Activated CD8-positive, alpha-beta memory T cell treated with anti-CD3 and anti-CD28 coated beads for 1 hour (primary cell): ENCODE measurements around the gene ALLC.

Experiments used
- DNase-seq, 2 donors: peaks; one replicate each; pipeline ENCODE4 v3.0.0-alpha.2; 2020; ENCODE audit warnings: low read depth in 1 of 2; ENCODE audit errors: extremely low read depth in 1 of 2

Gene ALLC

GRCh38 chr2:3742743-3743508, 84.9 kb downstream of the ALLC start:
- no peak for DNase-seq

- DNase-seq: no peak
Measured at GRCh38 chr2:3743951-3744555, 86.1 kb downstream of the ALLC start.

GRCh38 chr2:3745920-3746319, 87.9 kb downstream of the ALLC start:
- no peak for DNase-seq

- no peak for DNase-seq
Measured at GRCh38 chr2:3747032-3747654, 89.1 kb downstream of the ALLC start.

GRCh38 chr2:3747826-3748225, 89.8 kb downstream of the ALLC start:
- no peak for DNase-seq

- no peak for DNase-seq
Measured at GRCh38 chr2:3749201-3749600, 91.2 kb downstream of the ALLC start.

GRCh38 chr2:3751251-3751650, 93.3 kb downstream of the ALLC start:
- DNase-seq: no peak

GRCh38 chr2:3751806-3752205, 93.8 kb downstream of the ALLC start:
- no peak for DNase-seq
